Measurements from ENCODE around the gene DNAJB4. TPM values are rescaled to one million over a fixed set of nuclear protein-coding genes. Genes with fewer than 3 reads are reported as not detected.
A peak's percentile ranks its signal among the peaks of the same experiment; 100 is the strongest.

DNAJB4 gene
- total and polyA plus RNA-seq, 2 of the 13 experiments (the other 11 are each of a cell fraction or from before 2014, with no cell fraction given): 4.4 to 18.6 TPM

DNA sequence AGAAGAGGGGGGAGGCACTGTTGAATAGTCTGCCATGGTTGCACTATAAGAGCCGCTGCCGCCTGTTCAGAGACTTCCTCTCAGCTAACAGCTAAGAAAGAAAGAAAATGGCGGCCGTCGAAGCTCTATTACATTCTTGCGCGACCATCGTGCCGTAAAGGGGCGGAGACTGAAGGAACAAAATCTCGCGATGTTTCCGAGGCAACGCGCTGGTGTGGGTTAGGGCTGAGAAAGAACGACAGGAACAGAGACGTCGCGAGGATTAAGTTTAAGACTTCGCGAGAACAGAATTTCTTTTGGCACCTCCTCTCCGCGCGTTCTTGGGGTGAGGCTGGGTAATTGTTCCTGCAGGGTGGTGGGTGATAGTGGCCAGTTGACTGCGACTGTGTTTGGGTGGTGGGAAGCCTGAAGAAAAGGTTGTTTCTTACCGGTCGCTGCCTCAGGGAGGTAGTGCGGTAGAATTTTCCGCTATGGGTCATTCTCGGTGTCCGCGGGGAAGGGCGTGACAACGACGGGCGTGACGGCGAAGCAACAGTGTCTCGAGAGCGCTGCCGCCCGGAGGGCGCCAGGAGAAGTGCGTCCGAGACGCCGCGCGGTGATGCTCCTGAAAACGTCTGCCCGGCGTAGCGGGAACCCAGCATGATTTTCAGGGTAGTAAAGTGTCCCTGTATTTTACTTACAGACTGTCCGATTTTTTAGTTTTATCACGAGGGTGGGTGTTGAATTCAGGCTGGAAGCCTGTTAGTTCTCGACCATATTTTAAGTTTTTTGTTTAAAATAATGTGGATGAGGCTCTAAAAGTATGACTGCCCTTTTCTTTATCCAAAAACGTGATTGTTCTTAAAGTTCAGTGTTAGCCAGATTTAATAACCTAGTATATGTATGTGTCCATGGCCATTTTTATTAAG lies 25.5 kb upstream of the DNAJB4 start, which contains the start of gene FUBP1 (continued):
- TF ChIP-seq, protein P1, sequence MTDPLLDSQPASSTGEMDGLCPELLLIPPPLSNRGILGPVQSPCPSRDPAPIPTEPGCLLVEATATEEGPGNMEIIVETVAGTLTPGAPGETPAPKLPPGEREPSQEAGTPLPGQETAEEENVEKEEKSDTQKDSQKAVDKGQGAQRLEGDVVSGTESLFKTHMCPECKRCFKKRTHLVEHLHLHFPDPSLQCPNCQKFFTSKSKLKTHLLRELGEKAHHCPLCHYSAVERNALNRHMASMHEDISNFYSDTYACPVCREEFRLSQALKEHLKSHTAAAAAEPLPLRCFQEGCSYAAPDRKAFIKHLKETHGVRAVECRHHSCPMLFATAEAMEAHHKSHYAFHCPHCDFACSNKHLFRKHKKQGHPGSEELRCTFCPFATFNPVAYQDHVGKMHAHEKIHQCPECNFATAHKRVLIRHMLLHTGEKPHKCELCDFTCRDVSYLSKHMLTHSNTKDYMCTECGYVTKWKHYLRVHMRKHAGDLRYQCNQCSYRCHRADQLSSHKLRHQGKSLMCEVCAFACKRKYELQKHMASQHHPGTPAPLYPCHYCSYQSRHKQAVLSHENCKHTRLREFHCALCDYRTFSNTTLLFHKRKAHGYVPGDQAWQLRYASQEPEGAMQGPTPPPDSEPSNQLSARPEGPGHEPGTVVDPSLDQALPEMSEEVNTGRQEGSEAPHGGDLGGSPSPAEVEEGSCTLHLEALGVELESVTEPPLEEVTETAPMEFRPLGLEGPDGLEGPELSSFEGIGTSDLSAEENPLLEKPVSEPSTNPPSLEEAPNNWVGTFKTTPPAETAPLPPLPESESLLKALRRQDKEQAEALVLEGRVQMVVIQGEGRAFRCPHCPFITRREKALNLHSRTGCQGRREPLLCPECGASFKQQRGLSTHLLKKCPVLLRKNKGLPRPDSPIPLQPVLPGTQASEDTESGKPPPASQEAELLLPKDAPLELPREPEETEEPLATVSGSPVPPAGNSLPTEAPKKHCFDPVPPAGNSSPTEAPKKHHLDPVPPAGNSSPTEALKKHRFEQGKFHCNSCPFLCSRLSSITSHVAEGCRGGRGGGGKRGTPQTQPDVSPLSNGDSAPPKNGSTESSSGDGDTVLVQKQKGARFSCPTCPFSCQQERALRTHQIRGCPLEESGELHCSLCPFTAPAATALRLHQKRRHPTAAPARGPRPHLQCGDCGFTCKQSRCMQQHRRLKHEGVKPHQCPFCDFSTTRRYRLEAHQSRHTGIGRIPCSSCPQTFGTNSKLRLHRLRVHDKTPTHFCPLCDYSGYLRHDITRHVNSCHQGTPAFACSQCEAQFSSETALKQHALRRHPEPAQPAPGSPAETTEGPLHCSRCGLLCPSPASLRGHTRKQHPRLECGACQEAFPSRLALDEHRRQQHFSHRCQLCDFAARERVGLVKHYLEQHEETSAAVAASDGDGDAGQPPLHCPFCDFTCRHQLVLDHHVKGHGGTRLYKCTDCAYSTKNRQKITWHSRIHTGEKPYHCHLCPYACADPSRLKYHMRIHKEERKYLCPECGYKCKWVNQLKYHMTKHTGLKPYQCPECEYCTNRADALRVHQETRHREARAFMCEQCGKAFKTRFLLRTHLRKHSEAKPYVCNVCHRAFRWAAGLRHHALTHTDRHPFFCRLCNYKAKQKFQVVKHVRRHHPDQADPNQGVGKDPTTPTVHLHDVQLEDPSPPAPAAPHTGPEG (CRISPR knock-in tag; IDR thresholded peaks at IDR 0.05): no peak; the same call in 1 of the 2 replicates
- TF ChIP-seq ZNF678 (CRISPR knock-in tag; IDR thresholded peaks at IDR 0.05): no peak
- TF ChIP-seq SSRP1 (CRISPR knock-in tag; IDR thresholded peaks at IDR 0.05): no peak
- TF ChIP-seq HNF4A (CRISPR knock-in tag; IDR thresholded peaks at IDR 0.05): no peak
- peak; percentile 83 for TF ChIP-seq SALL1 (CRISPR knock-in tag; IDR thresholded peaks at IDR 0.05)
- TF ChIP-seq SP140L (CRISPR knock-in tag; IDR thresholded peaks at IDR 0.05; ENCODE audit: borderline replicate concordance): 0 out of 2 replicates have a peak, but pooled peaks have one; percentile 42
- TF ChIP-seq PCBP1 (IDR thresholded peaks at IDR 0.05; ENCODE audit: borderline replicate concordance, low read depth, low read length): no peak
- TF ChIP-seq ZNF607 (CRISPR knock-in tag; IDR thresholded peaks at IDR 0.05; ENCODE audit: borderline replicate concordance): peak; percentile 29; the same call in 1 of the 2 replicates
- no peak for TF ChIP-seq ZNF782 (CRISPR knock-in tag; IDR thresholded peaks at IDR 0.05; ENCODE audit: borderline replicate concordance)
- TF ChIP-seq HCFC1 (IDR thresholded peaks at IDR 0.05; ENCODE audit: low read depth, low read length): peak; percentile 5; the same call in 1 of the 2 replicates
- peak; percentile 53; the same call in 1 of the 3 replicates for TF ChIP-seq MXI1 (IDR thresholded peaks at IDR 0.05; ENCODE audit: borderline replicate concordance, low read depth, low read length)
- peak; percentile 94 for TF ChIP-seq ASH2L (IDR thresholded peaks at IDR 0.05; ENCODE audit: insufficient read length, low read depth, low read length)
- TF ChIP-seq MYNN (CRISPR knock-in tag; IDR thresholded peaks at IDR 0.05; ENCODE audit: low read depth): no peak
- TF ChIP-seq RXRA (CRISPR knock-in tag; IDR thresholded peaks at IDR 0.05): peak; percentile 32; the same call in 1 of the 2 replicates
- TF ChIP-seq KLF11 (CRISPR knock-in tag; IDR thresholded peaks at IDR 0.05): peak; percentile 49; the same call in 1 of the 2 replicates
- TF ChIP-seq, protein P2, sequence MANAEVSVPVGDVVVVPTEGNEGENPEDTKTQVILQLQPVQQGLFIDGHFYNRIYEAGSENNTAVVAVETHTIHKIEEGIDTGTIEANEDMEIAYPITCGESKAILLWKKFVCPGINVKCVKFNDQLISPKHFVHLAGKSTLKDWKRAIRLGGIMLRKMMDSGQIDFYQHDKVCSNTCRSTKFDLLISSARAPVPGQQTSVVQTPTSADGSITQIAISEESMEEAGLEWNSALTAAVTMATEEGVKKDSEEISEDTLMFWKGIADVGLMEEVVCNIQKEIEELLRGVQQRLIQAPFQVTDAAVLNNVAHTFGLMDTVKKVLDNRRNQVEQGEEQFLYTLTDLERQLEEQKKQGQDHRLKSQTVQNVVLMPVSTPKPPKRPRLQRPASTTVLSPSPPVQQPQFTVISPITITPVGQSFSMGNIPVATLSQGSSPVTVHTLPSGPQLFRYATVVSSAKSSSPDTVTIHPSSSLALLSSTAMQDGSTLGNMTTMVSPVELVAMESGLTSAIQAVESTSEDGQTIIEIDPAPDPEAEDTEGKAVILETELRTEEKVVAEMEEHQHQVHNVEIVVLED (CRISPR knock-in tag; IDR thresholded peaks at IDR 0.05; ENCODE audit: borderline replicate concordance): peak; percentile 80; the same call in 1 of the 2 replicates
- TF ChIP-seq, protein P3, sequence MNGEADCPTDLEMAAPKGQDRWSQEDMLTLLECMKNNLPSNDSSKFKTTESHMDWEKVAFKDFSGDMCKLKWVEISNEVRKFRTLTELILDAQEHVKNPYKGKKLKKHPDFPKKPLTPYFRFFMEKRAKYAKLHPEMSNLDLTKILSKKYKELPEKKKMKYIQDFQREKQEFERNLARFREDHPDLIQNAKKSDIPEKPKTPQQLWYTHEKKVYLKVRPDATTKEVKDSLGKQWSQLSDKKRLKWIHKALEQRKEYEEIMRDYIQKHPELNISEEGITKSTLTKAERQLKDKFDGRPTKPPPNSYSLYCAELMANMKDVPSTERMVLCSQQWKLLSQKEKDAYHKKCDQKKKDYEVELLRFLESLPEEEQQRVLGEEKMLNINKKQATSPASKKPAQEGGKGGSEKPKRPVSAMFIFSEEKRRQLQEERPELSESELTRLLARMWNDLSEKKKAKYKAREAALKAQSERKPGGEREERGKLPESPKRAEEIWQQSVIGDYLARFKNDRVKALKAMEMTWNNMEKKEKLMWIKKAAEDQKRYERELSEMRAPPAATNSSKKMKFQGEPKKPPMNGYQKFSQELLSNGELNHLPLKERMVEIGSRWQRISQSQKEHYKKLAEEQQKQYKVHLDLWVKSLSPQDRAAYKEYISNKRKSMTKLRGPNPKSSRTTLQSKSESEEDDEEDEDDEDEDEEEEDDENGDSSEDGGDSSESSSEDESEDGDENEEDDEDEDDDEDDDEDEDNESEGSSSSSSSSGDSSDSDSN (CRISPR knock-in tag; IDR thresholded peaks at IDR 0.05): no peak; the same call in none of the 2 replicates
- peak; percentile 56; the same call in 1 of the 2 replicates for TF ChIP-seq MIER3 (CRISPR knock-in tag; IDR thresholded peaks at IDR 0.05; ENCODE audit: borderline replicate concordance)
- TF ChIP-seq SKI (IDR thresholded peaks at IDR 0.05; ENCODE audit: partially characterized antibody): peak; percentile 54
